ENCODE data around the gene CFAP161. TPM values are rescaled to one million over a fixed set of nuclear protein-coding genes. Genes with fewer than 3 reads are reported as not detected.
A peak's percentile ranks its signal among the peaks of the same experiment; 100 is the strongest.
"Not testable (repeated sequence)": the region's sequence is repeated elsewhere in the genome, so short reads cannot be mapped to it uniquely, and the experiment has no call there.

The CFAP161 gene
- total and polyA plus RNA-seq, 5 donors = 0.32 to 1.3 (median 0.34) TPM

DNA sequence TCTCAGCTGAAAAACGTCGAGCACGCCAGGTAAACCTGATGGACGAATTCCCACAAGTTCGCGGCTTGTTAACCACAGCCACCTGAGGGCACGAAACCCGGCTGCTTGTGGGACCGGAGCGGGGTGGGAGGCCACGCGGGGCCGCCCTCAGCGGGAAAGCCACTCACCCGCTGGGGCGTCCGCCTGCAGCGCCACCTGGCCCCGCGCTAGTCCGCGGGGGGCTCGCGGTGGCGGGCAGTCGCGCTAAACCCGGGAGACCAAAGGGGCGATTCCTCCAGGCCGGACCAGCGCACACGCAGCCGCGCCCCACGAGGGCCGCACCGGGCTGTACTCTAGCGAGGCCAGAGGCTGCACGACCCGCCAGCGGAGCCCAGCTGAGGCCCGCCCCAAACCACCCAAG is 15.7 kb upstream of the CFAP161 start:
- Histone ChIP-seq H3K27ac (ENCODE audit: low read length) (no peak overlapping the region), H3K27me3 (ENCODE audit: control insufficient read depth, insufficient read depth) (no peaks in the 10 kb centered on the region), H3K9me3 (ENCODE audit: control insufficient read depth, low read length) (no peaks in the 10 kb centered on the region), H3K4me1 (ENCODE audit: control insufficient read depth, insufficient read depth, low read length) (peaks cover 2% of the 10 kb centered on the region), H3K4me3 (ENCODE audit: low read length) (no peak overlapping the region)
- 37% methylated on average over 42 of the region's 42 CpGs for WGBS
- intact Hi-C loops (cut with DNase I) = no loop called here
- peak in 1 of 2 donors; percentile 55 for ATAC-seq
- DNase-seq = no peak

DNA sequence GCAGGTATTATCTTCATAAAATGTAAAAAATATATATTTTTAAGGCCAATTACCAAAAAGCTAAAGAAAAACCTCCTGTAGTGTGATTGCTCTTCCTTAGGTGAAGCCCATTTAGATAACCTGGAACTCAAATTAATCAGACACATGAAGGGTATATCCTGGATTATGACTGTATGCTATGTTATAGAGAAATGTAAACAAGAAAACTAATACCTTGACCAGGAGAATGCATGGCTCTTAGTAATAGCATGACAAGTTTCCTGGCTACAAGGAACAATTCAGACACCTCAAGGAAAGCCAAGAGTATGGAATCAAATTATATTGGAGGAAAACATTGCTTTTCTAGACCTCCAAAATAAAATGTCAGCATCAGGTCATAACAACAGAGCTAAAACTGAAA is 14.0 kb upstream of the CFAP161 start:
- H3K9me3 ChIP-seq (ENCODE audit: control insufficient read depth, low read length) = no peaks in the 10 kb centered on the region
- no peaks in the 10 kb centered on the region for H3K27me3 ChIP-seq (ENCODE audit: control insufficient read depth, insufficient read depth)
- H3K27ac ChIP-seq (ENCODE audit: low read length) = no peak overlapping the region
- H3K4me3 ChIP-seq (ENCODE audit: low read length) = no peak overlapping the region
- no peaks in the 10 kb centered on the region for H3K4me1 ChIP-seq (ENCODE audit: control insufficient read depth, insufficient read depth, low read length)
- no peak for DNase-seq
- intact Hi-C loops (cut with DNase I) = no loop called here
- ATAC-seq = no peak

DNA sequence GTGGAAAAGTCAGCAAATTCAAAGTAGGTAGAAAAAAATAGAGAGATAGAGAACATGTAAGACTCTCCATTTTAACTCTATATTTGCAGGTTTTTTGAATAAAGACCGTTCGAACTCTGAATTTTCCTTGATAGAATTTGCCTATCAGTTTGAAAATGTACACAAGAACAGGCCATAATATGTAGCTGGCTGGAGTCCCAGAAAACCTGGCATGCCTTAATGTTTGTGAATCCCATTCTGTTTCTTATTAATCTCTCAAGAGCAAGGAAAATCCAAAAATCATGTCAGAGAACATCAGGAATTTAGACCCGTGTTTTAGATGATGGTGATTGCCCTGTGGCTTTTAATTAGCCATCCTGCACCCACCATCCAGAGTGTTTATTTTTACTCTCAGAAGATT is 7.2 kb upstream of the CFAP161 start:
- DNase-seq (no peak), ATAC-seq (no peak)
- H3K27ac ChIP-seq (ENCODE audit: low read length) = no peak overlapping the region
- no peaks in the 10 kb centered on the region for H3K9me3 ChIP-seq (ENCODE audit: control insufficient read depth, low read length)
- 63% methylated on average over 3 of the region's 3 CpGs for WGBS
- no peaks in the 10 kb centered on the region for H3K4me1 ChIP-seq (ENCODE audit: control insufficient read depth, insufficient read depth, low read length)
- no peaks in the 10 kb centered on the region for H3K27me3 ChIP-seq (ENCODE audit: control insufficient read depth, insufficient read depth)
- no peak overlapping the region for H3K4me3 ChIP-seq (ENCODE audit: low read length)
- intact Hi-C loops (cut with DNase I) = no loop called here

GRCh38 chr15:81141478-81141877 is 7.4 kb downstream of the CFAP161 start:
- H3K9me3 ChIP-seq (ENCODE audit: control insufficient read depth, low read length); DNase-seq; ATAC-seq; H3K4me1 ChIP-seq (ENCODE audit: control insufficient read depth, insufficient read depth, low read length); intact Hi-C loops (cut with DNase I); H3K27ac ChIP-seq (ENCODE audit: low read length); H3K4me3 ChIP-seq (ENCODE audit: low read length); H3K27me3 ChIP-seq (ENCODE audit: control insufficient read depth, insufficient read depth): not testable (repeated sequence)
- WGBS = 83% methylated on average over 6 of the region's 6 CpGs

DNA sequence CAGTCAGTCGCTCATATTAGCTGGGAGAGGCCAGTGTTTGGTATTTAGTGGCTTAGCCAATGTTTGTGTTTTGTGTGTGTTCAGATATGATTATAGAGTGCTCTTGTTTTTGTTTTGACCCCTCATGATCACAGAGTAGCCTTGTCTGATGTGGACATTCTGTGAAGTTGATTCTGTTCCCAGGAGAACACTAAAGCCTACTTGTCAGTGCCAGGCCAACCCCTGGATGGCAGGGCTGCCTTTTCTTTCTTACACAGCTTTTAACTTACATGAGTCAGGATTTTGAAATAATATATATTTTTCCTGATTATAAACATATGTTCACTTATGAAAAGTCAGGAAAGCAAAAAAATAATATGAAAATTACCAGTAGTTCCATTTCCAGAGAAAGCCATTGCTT is 11.9 kb downstream of the CFAP161 start:
- H3K9me3 ChIP-seq (ENCODE audit: control insufficient read depth, low read length) = no peaks in the 10 kb centered on the region
- ATAC-seq (no peak), DNase-seq (no peak)
- no peak overlapping the region for H3K27ac ChIP-seq (ENCODE audit: low read length)
- H3K4me3 ChIP-seq (ENCODE audit: low read length) = no peak overlapping the region
- intact Hi-C loops (cut with DNase I) = no loop called here
- H3K4me1 ChIP-seq (ENCODE audit: control insufficient read depth, insufficient read depth, low read length) = no peaks in the 10 kb centered on the region
- no peaks in the 10 kb centered on the region for H3K27me3 ChIP-seq (ENCODE audit: control insufficient read depth, insufficient read depth)
- WGBS = 80% methylated on average over 1 of the region's 1 CpG

GRCh38 chr15:81146466-81146865 is 12.4 kb downstream of the CFAP161 start:
- intact Hi-C loops (cut with DNase I) = no loop called here
- Histone ChIP-seq H3K9me3 (ENCODE audit: control insufficient read depth, low read length) (no peaks in the 10 kb centered on the region), H3K4me1 (ENCODE audit: control insufficient read depth, insufficient read depth, low read length) (no peaks in the 10 kb centered on the region), H3K27ac (ENCODE audit: low read length) (no peak overlapping the region), H3K27me3 (ENCODE audit: control insufficient read depth, insufficient read depth) (no peaks in the 10 kb centered on the region), H3K4me3 (ENCODE audit: low read length) (no peak overlapping the region)
- ATAC-seq = no peak
- no peak for DNase-seq
- 59% methylated on average over 1 of the region's 1 CpG for WGBS

- intact Hi-C loops (cut with DNase I) = loop anchor here in 2 of 4 donors (5.0 kb wide), 2 partner anchors 106 to 116 kb away; no protein-coding TSS in a partner anchor
- DNase-seq (no peak), ATAC-seq (no peak)
- Histone ChIP-seq H3K4me3 (ENCODE audit: low read length) (no peak overlapping the region), H3K4me1 (ENCODE audit: control insufficient read depth, insufficient read depth, low read length) (no peaks in the 10 kb centered on the region), H3K27me3 (ENCODE audit: control insufficient read depth, insufficient read depth) (no peaks in the 10 kb centered on the region), H3K27ac (ENCODE audit: low read length) (no peak overlapping the region), H3K9me3 (ENCODE audit: control insufficient read depth, low read length) (no peaks in the 10 kb centered on the region)
- WGBS = 84% methylated on average over 7 of the region's 7 CpGs
These were observed 17.3 kb downstream of the CFAP161 start for GRCh38 chr15:81151389-81151788.

- 91% methylated on average over 4 of the region's 4 CpGs for WGBS
- H3K4me1 ChIP-seq (ENCODE audit: control insufficient read depth, insufficient read depth, low read length) = peaks cover 2% of the 10 kb centered on the region
- no peak for DNase-seq
- no peak overlapping the region for H3K27ac ChIP-seq (ENCODE audit: low read length)
- H3K9me3 ChIP-seq (ENCODE audit: control insufficient read depth, low read length) = no peaks in the 10 kb centered on the region
- no peak overlapping the region for H3K4me3 ChIP-seq (ENCODE audit: low read length)
- no peaks in the 10 kb centered on the region for H3K27me3 ChIP-seq (ENCODE audit: control insufficient read depth, insufficient read depth)
- intact Hi-C loops (cut with DNase I) = loop anchor here in 2 of 4 donors (5.0 kb wide), 2 partner anchors 105 to 115 kb away; no protein-coding TSS in a partner anchor
- no peak for ATAC-seq
These were observed 18.3 kb downstream of the CFAP161 start for GRCh38 chr15:81152339-81152738.

GRCh38 chr15:81152799-81153198 is 18.7 kb downstream of the CFAP161 start:
- no peaks in the 10 kb centered on the region for H3K9me3 ChIP-seq (ENCODE audit: control insufficient read depth, low read length)
- H3K4me3 ChIP-seq (ENCODE audit: low read length) = no peak overlapping the region
- H3K4me1 ChIP-seq (ENCODE audit: control insufficient read depth, insufficient read depth, low read length) = peaks cover 2% of the 10 kb centered on the region
- no peak overlapping the region for H3K27ac ChIP-seq (ENCODE audit: low read length)
- DNase-seq (no peak), ATAC-seq (no peak)
- no peaks in the 10 kb centered on the region for H3K27me3 ChIP-seq (ENCODE audit: control insufficient read depth, insufficient read depth)
- intact Hi-C loops (cut with DNase I) = loop anchor here in 2 of 4 donors (5.0 kb wide), 2 partner anchors 105 to 115 kb away; no protein-coding TSS in a partner anchor
- 92% methylated on average over 4 of the region's 4 CpGs for WGBS

DNA sequence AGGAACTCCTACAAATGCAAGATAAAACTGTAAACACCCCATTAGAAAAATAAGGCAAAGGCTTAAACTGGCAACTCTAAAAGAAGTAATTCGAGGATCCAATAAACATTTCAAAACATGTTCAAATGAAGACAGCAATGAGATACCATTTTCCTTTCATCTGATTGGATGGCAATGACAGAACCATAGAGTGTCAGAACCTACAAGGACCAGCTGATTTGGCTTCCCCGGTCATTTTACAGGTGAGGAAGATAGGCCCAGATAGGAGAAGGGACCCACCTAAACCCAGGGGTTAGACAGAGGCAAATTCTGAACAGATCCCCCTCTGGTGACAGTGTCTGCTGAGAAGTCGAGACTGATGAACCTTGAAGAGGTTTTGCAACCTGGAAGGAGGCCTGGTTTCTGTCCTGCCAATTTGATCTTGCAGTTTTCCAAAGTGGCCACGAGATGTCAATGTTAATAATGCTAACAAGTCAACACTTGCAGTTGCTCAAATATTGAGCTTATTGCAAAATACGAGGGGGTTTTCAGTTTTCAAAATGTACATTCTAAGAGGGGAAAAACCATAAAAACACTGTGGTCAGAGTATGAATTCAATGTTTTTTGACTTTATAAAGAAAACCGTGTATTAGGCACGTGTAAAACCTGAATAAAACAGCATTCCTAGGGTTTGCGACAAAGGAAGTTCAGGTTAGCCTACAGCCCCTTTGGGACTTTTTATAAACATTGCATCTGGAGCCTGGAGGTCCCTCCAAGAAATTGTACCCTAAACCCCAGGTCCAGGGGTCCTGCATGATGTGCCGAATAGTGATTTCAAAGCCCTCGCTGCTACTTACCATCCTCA is 21.5 kb downstream of the CFAP161 start:
- WGBS = 50% methylated on average over 10 of the region's 10 CpGs
- Histone ChIP-seq H3K4me1 (ENCODE audit: control insufficient read depth, insufficient read depth, low read length) (peaks cover 3% of the 10 kb centered on the region), H3K9me3 (ENCODE audit: control insufficient read depth, low read length) (no peaks in the 10 kb centered on the region), H3K4me3 (ENCODE audit: low read length) (no peak overlapping the region), H3K27me3 (ENCODE audit: control insufficient read depth, insufficient read depth) (no peaks in the 10 kb centered on the region), H3K27ac (ENCODE audit: low read length) (no peak overlapping the region)
- peak; percentile 28 to 48 for ATAC-seq
- peak in 1 of 3 donors; percentile 30 for DNase-seq
- intact Hi-C loops (cut with DNase I) = loop anchor here in 1 of 4 donors (5.0 kb wide), 1 partner anchor 112 kb away; no protein-coding TSS in a partner anchor

DNA sequence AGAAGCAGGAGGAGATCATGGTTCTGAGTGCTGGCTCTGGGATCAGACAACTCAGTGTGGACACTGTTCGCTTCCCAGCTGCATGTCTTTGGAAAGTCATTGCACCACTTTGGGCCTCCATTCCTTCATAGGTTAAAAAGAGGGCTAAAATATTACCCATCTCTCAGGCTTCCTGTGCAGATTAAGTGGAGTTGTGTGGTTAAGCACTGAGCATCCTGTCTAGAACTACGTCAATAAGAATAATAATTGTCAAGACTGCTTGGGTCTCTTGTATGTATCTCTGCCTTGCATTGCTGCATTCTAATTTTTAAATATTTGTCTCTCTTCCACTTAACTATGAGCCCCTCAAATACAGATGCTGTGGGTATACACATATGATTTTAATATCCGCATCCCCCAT is 22.3 kb downstream of the CFAP161 start:
- H3K27ac ChIP-seq (ENCODE audit: low read length) = no peak overlapping the region
- no peak for DNase-seq
- ATAC-seq = no peak
- no peaks in the 10 kb centered on the region for H3K27me3 ChIP-seq (ENCODE audit: control insufficient read depth, insufficient read depth)
- intact Hi-C loops (cut with DNase I) = loop anchor here in 1 of 4 donors (5.0 kb wide), 1 partner anchor 111 kb away; no protein-coding TSS in a partner anchor
- no peaks in the 10 kb centered on the region for H3K9me3 ChIP-seq (ENCODE audit: control insufficient read depth, low read length)
- H3K4me1 ChIP-seq (ENCODE audit: control insufficient read depth, insufficient read depth, low read length) = peaks cover 9% of the 10 kb centered on the region
- 97% methylated on average over 3 of the region's 3 CpGs for WGBS
- no peak overlapping the region for H3K4me3 ChIP-seq (ENCODE audit: low read length)
